IMR-90 (cell line): ENCODE data around the gene TMEM62.

ENCODE experiments used
- BHLHE40 ChIP-seq: fragments of 150-350 bp; IDR thresholded peaks from 2 replicates; pipeline ENCODE4 v1.6.1; 2016; ENCODE audit warnings: mild to moderate bottlenecking, low read depth, low read length
- CEBPB ChIP-seq: IDR thresholded peaks from 2 replicates; pipeline ENCODE4 v1.6.1; 2012; ENCODE audit warnings: low read depth, low read length, improper control_type of control experiment
- MAZ ChIP-seq: IDR thresholded peaks from 2 replicates; pipeline ENCODE4 v1.6.1; 2012; ENCODE audit warnings: low read depth, mild to moderate bottlenecking, low read length, improper control_type of control experiment, moderate library complexity, borderline replicate concordance
- POLR2A ChIP-seq: IDR thresholded peaks from 2 replicates; pipeline ENCODE4 v1.6.1; 2012; ENCODE audit warnings: mild to moderate bottlenecking, low read depth, low read length
- RAD21 ChIP-seq: IDR thresholded peaks from 2 replicates; pipeline ENCODE4 v1.6.1; 2012; ENCODE audit warnings: low read length, improper control_type of control experiment
- RCOR1 ChIP-seq: IDR thresholded peaks from 2 replicates; pipeline ENCODE4 v1.6.1; 2012; ENCODE audit warnings: mild to moderate bottlenecking, low read length, improper control_type of control experiment; ENCODE audit not compliant: insufficient replicate concordance
- RFX5 ChIP-seq: IDR thresholded peaks from 2 replicates; pipeline ENCODE4 v1.8.0; 2012; ENCODE audit warnings: low read depth, mild to moderate bottlenecking, low read length, moderate library complexity
- TF ChIP-seq, protein P1 (sequence below): conservative IDR thresholded peaks from 2 replicates; pipeline ENCODE4 v1.5.1; 2012; ENCODE audit warnings: mild to moderate bottlenecking, low read depth, low read length, improper control_type of control experiment
- TF ChIP-seq, protein P2 (sequence below): fragments of 150-350 bp; IDR thresholded peaks from 2 replicates; pipeline ENCODE4 v1.6.1; 2017; ENCODE audit warnings: mild to moderate bottlenecking, antibody characterized with exemption, low read length, low read depth

DNA sequence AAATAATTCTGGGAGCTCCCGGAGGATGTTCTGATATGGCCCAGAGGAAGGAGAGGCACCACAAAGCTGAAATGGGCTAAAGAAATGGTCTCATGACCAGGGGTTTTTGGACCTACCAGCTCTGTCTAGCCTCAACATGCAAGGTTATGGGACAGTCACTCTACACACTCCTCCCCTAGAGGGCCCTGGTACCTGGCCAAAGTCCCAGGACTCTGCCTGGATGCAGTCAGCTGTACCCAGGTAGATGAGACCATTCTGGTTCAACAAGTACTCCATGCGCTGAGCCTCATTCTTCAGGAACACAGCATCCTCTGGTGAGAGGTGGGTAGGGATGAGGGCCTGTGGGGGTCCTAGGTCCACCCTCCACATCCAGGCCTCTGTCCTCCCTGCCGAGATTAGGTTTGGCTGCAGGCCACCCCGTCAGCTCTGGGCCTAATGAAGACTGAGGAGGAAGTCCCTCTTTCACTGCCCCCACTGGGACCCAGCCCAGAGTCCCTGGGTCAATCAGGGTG is 77.9 kb downstream of the TMEM62 start:
- TF ChIP-seq RFX5 = no peak
- TF ChIP-seq, protein P1, sequence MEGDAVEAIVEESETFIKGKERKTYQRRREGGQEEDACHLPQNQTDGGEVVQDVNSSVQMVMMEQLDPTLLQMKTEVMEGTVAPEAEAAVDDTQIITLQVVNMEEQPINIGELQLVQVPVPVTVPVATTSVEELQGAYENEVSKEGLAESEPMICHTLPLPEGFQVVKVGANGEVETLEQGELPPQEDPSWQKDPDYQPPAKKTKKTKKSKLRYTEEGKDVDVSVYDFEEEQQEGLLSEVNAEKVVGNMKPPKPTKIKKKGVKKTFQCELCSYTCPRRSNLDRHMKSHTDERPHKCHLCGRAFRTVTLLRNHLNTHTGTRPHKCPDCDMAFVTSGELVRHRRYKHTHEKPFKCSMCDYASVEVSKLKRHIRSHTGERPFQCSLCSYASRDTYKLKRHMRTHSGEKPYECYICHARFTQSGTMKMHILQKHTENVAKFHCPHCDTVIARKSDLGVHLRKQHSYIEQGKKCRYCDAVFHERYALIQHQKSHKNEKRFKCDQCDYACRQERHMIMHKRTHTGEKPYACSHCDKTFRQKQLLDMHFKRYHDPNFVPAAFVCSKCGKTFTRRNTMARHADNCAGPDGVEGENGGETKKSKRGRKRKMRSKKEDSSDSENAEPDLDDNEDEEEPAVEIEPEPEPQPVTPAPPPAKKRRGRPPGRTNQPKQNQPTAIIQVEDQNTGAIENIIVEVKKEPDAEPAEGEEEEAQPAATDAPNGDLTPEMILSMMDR = no peak
- TF ChIP-seq CEBPB = no peak
- no peak for TF ChIP-seq MAZ
- no peak for TF ChIP-seq RCOR1
- TF ChIP-seq, protein P2, sequence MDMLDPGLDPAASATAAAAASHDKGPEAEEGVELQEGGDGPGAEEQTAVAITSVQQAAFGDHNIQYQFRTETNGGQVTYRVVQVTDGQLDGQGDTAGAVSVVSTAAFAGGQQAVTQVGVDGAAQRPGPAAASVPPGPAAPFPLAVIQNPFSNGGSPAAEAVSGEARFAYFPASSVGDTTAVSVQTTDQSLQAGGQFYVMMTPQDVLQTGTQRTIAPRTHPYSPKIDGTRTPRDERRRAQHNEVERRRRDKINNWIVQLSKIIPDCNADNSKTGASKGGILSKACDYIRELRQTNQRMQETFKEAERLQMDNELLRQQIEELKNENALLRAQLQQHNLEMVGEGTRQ = no peak
- no peak for TF ChIP-seq POLR2A
- TF ChIP-seq BHLHE40 = no peak
- TF ChIP-seq RAD21 = no peak
